GM12875 (cell line): ENCODE results near the gene BORCS5.

Experiments
- H3K4me3 ChIP-seq: one replicate; pipeline ENCODE4 v1.5.1; 2011; ENCODE audit warnings: low read depth, low read length, control low read depth
- TF ChIP-seq, protein P1 (sequence below): IDR thresholded peaks from 2 replicates; pipeline ENCODE4 v1.5.1; 2011; ENCODE audit warnings: low read depth, mild to moderate bottlenecking, control low read depth, inconsistent platforms, low read length, moderate library complexity, borderline replicate concordance; ENCODE audit not compliant: insufficient read depth

The BORCS5 gene

DNA sequence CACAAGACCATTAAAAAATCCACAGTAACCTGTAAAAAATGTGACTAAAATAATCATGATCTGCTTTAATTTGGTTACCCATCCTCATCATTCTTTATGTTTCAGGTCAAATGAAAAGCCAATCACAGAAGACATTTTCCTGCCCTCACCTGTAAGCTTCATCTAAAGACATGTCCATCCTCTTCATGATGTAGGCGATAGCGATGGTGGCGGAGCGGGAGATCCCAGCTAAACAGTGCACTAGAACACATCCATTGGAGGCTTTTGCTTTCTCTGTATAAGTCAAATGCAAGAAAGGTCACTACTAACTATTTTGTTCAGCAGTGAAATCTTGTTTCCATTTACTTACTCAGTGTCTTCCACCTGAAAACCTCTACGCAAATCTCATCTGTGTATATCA lies 123.2 kb downstream of the BORCS5 start:
- no peak overlapping the region for H3K4me3 ChIP-seq
- TF ChIP-seq, protein P1, sequence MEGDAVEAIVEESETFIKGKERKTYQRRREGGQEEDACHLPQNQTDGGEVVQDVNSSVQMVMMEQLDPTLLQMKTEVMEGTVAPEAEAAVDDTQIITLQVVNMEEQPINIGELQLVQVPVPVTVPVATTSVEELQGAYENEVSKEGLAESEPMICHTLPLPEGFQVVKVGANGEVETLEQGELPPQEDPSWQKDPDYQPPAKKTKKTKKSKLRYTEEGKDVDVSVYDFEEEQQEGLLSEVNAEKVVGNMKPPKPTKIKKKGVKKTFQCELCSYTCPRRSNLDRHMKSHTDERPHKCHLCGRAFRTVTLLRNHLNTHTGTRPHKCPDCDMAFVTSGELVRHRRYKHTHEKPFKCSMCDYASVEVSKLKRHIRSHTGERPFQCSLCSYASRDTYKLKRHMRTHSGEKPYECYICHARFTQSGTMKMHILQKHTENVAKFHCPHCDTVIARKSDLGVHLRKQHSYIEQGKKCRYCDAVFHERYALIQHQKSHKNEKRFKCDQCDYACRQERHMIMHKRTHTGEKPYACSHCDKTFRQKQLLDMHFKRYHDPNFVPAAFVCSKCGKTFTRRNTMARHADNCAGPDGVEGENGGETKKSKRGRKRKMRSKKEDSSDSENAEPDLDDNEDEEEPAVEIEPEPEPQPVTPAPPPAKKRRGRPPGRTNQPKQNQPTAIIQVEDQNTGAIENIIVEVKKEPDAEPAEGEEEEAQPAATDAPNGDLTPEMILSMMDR: no peak

DNA sequence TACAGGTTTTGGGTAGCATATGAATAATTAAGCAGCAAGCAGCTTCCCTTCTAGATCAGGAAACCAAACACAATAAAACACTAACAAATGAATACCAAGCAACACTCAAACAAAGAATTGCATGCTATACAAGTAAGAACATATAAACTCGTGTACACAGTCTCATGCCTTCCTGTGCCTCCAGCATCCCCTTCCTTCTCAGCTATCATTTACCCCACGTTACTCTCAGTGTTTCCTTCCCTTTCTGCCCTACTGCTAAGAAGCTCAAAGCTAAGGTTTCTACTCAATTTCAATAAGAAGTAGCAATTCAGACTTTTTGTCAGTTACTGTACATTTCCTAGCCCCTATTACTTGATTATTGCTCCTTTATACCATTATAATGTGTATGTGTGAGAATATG lies 124.8 kb downstream of the BORCS5 start:
- TF ChIP-seq, protein P1: no peak

DNA sequence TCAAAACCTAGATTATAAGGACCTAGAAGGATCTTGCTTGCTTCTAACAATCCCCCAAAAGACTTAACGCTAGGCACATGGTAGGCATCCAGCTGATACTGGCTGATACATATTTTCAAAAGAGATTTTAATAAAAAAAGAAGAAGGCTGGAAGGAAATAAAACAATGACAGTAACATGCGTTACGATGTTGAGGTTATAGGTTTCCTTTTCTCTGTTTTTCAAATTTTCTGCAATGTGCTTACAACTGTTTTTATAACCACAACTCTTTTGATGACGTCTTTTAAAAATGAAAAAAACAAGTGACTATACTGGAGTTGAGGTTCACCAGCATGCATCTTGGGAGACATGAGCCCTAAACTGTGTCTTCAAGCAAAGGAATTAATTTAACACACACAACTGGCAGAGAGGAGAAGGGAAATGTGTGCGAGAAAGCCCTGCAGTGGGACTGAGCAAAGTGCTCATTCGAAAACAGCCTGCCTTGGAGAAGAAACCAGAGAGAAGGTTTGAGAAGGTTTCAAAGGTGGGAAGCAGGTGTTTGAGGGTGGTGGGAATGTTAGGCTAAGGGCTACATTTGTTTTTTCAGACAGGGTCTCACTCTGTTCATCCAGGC lies 125.4 kb downstream of the BORCS5 start:
- H3K4me3 ChIP-seq: no peak overlapping the region
- TF ChIP-seq, protein P1: no peak

More for the DNA sequence above, 124.8 kb downstream of the BORCS5 start:
- H3K4me3 ChIP-seq: no peak overlapping the region

DNA sequence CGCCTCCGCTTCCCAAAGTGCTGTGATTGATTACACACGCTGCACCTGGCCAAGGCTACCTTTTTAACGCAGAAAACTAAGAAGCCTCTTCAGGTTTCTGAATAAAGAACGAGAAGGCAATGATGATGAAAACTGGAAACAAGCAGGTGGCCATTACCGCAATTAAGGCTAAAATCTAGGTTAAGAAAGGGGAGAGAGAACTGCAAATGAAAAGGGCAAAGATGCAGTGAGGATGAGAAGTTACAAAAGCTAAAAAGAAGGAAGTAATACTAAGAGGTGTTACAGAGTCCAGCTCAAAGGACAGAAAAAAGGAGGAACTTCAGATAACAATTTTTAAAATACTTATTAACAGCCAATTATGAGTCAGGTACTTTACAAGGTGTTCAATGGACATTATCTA lies 126.1 kb downstream of the BORCS5 start:
- no peak overlapping the region for H3K4me3 ChIP-seq
- TF ChIP-seq, protein P1: no peak

DNA sequence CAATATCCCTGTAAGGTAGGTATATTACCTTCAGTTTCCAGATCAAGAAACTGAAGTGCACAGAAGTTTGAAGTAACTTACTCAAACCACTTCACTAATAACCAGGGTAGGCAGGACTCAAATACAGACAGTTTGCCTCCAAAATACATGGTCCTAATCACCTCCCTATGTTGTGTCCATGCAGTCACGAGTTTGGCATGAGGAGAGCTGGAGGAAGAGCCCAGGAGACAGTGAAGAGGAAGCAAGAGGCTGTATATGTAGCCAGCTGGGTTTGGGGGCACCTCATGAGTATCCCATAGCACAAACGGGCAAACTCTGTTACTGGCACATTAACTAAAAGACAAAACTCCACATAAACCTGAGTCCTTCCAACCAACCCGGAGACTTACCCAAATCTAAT lies 126.6 kb downstream of the BORCS5 start:
- no peak overlapping the region for H3K4me3 ChIP-seq
- TF ChIP-seq, protein P1: no peak

DNA sequence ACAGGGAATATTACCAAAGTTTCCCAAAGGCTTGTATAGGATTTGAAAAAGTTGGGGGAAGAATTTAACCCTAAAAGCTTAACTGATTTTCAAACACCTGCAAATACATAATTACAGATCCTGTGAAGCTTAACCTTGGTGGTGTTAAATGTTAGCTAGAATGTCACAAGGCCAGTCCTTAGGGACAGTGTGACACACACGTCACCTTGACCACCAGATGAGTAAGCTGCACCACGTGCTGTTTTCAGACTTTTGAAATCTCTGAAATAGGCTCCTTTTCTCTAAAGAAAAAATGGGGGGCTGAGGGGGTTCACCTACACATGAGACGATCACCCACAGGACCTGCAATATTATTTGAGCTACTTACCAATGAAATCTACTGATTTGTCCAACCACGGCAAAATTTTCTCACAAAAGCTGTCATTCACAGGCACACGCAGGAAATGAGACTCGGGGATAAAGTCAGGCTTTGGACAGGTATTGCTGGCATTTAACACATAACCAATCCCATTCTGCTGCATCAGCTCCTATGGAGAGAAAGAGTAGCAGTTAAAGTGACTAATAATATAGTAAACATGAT lies 129.9 kb downstream of the BORCS5 start:
- TF ChIP-seq, protein P1: no peak
- H3K4me3 ChIP-seq: no peak overlapping the region

DNA sequence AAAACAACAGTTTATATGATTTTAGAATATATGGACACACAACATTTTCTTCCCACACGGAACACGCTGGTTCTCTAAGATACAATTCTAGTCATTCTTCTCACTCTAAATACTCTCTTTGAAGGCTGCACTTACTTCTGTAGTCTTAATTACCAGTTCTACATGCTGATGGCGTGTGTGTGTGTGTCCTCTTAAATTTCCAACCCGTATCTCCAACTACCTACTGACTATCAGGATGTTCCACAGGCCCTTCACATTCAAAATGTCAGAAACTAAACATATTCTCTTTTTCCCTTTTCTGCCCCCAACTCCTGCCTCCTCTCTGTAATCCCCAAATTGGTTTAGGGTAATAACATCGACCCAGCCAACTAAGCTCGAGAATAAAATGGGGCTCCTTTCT lies 130.6 kb downstream of the BORCS5 start:
- no peak overlapping the region for H3K4me3 ChIP-seq
- TF ChIP-seq, protein P1: no peak
